Measurements from ENCODE around the gene KNG1.

DNA sequence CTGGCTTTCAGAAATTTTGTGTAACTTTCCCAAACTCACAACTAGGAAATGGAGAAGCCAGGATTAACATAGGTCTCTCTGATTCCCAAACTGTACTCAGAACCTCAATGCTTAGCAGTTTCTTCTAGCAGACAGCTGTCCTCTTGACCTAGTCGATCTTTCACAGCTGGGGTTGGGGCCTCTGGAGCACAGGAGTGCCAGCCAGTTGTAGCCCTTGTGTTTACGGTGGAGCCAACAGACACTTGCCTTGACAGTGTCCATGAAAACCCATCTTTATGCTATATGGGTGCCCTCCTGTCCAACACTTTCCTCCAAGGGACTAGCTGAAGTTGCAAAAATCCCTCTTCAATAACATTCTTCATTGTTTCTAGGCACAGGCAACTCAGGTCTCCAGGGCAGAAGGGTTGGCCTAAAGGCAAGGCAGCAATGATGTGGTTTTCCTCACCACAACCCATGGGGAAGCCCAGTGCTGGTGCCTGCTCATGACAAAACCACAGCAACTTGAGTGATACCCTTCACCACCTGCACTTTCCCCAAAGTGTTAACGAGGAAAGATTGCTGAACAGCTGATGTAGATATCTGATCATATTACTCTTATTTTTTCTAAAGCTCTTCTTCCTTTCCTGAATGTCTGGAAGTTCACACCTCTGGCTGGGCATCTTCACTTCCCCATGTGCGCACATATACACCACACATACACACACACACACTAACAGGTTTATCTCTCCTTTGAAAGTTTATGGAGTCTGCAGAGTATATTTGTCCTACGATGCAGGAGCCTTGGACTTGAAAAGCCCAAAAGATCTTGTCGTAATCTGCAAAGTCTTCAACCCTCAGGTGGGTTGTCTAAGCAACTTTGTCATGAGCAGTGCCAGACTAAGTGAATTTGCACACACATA lies 11.0 kb upstream of the KNG1 start:
- TF ChIP-seq POLR2AphosphoS5 (IDR thresholded peaks at IDR 0.05; ENCODE audit: low read depth, low read length) (no peak), POLR2A (IDR thresholded peaks at IDR 0.05; ENCODE audit: low read depth, low read length) (no peak)
